ENCODE results near the gene L3MBTL4.

The L3MBTL4 gene

DNA sequence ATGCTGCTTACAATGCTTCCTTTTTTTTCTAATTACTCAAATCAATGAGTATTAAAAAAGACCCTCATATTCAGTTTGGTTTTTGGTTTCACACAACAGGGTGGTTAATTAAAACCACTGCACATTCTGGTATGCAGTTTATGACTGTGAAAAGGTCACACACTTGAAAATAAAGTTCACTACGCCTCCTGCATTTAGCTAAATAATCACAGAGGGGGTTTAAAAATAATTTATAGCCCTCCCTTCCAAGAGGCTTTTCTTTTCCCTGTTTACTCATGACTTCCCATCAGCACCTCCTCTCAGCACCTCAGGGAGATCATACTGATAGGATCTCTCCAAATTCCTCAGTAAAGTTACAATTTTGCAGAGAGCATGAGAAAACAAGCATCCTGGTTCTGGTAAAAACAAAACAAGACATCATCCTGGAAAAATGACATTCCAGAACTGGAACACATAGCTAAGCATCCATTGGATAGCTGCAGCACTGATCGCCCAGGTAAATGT is 389.9 kb downstream of the L3MBTL4 start:
- DNase-seq (ENCODE audit: low read depth): no peak

DNA sequence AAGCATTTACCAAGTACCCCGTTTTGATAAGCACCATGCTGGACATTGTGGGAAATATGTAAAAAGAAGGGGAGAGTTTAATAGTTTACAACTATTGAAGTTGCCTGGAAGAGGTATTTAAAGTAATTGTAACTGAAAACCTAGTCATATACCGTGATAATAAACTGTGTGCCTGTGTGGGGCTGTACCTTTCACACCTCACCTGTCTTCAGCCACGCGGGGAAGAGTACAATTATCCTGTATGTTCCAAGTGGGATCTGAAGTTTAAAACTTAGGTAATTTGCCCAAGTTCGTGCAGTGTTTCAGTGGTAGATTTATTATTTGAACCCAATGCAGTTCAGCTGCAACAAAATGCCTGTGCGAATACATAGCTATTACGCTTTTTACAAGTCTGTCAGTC is 391.2 kb downstream of the L3MBTL4 start:
- DNase-seq (ENCODE audit: low read depth): no peak

- DNase-seq (ENCODE audit: low read depth): no peak
Observed at GRCh38 chr18:6022845-6023244, 391.9 kb downstream of the L3MBTL4 start.

DNA sequence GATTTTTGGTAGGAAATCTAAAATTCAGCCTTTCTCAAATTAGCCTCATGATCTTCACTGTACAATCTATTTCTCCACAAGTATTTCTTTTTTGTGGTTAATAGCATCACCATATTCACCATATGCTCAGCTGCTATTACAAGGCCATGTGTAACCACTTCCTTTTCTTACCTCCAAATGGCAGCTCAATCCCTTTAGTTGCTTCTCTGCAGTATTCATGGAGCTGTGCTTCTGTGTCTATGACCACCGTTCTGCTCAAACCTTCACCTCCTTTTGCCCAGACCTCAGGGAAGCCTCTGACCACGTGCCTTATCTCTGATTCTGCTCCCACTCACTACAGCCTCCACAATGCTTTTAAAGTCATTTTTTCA is 392.7 kb downstream of the L3MBTL4 start:
- no peak for DNase-seq (ENCODE audit: low read depth)

GRCh38 chr18:6021306-6022073 is 393.2 kb downstream of the L3MBTL4 start:
- DNase-seq (ENCODE audit: low read depth): no peak

DNA sequence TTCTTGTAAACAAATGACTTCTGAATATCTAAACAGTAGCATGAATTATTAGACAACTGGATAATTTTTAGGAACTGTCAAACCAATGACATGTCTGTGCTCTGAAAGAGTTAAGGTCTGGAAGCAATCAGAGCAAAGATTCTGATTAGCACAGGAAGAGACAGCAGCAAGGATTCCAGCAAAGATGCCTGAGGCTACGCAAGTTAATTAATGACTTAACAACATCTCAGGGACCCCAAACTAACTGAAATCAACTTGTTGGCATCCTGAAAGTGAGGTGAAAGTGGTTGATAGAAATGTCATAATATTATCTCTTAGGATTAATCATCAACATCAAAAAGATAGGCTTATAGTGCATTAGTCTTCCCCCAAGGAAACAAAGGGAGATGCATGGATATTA is 396.0 kb downstream of the L3MBTL4 start:
- no peak for DNase-seq (ENCODE audit: low read depth)

GRCh38 chr18:6017171-6017570 is 397.5 kb downstream of the L3MBTL4 start:
- DNase-seq (ENCODE audit: low read depth): no peak

DNA sequence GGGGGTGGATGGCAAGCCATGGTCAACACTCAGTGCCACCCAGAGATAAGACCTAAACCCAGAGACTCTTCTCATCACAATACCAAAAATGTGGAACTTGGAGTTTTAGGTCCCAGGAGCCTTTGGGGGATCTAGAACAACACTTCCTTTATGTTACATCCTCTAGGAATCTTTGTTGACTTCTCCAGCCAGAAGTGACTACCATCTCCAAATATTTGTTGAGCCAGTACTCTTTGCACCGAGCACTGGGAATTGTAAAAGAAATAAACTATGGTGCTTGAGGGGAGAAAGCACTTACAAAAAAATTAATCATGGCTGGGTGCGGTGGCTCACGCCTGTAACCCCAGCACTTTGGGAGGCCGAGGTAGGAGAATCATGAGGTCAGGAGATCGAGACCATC is 399.3 kb downstream of the L3MBTL4 start:
- DNase-seq (ENCODE audit: low read depth): no peak

DNA sequence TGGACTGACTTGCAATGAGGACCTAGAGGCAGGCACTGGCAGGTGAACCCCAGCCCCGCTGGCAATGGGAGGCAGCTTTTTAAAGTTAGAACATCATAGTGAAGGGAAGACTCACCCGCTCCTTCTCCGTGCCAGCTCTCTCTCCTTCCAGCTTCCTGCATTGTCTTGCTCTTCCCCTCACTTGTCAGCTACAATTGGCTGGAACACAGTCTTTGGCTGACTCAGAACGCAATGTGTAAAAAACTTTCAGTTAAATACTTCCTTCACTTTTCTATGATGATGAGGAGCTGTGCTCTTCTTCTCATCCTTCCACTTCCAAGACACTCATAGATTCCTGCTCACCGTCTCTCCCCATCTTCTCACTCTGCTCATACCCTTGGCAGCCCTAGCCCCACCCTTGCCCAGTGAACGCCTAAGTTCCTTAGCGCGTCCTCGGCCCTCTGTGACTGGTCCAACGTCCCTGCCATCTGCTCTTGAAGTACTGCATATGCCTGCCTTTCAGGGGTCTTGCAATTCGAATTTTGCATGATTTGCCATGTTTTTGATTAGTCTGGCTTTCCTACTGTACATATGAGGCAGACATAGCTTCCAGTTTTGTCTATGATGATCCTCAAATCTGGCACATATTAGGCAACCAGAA is 401.4 kb downstream of the L3MBTL4 start:
- DNase-seq (ENCODE audit: low read depth): no peak

GRCh38 chr18:6010921-6011320 is 403.8 kb downstream of the L3MBTL4 start:
- no peak for DNase-seq (ENCODE audit: low read depth)

GRCh38 chr18:6010284-6010683 is 404.4 kb downstream of the L3MBTL4 start:
- no peak for DNase-seq (ENCODE audit: low read depth)

GRCh38 chr18:6009756-6010155 is 405.0 kb downstream of the L3MBTL4 start:
- no peak for DNase-seq (ENCODE audit: low read depth)

- no peak for DNase-seq (ENCODE audit: low read depth)
Observed at GRCh38 chr18:6004683-6005082, 410.0 kb downstream of the L3MBTL4 start.

DNA sequence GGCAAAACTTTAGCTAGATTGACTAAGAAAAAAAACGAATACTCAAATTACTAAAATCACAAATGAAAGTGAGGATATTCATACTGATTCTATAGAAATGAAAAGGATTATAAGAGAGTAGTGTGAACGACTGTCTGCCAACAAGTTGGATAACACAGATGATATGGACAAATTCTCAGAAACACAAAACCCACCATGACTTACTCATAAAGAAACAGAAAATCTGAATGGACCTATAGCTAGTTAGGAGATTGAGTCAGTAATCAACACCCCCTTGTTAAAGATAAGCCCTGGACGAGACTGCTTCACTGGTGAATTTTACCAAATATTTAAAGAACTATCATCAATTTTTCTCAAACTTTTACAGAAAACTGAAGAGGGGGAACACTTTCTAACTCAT is 410.6 kb downstream of the L3MBTL4 start:
- DNase-seq (ENCODE audit: low read depth): no peak

DNA sequence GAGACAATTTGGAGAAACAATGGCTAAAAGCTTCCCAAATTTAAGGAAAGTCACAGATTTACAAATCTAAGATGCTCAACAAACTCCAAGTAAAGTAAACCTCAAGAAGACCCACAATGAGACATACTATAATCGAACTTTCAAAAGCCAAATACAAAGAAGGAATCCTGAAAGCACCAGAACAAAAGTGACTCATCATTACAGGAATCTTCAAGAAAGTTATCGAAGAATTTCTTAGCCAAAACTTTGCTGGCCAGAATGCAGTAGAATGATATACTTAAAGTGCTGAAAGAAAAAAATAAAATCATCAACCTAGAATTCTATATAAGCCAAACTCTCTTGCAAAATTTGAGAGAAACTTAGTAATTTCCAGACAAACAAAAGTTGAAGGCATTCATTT is 412.8 kb downstream of the L3MBTL4 start:
- DNase-seq (ENCODE audit: low read depth): no peak

DNA sequence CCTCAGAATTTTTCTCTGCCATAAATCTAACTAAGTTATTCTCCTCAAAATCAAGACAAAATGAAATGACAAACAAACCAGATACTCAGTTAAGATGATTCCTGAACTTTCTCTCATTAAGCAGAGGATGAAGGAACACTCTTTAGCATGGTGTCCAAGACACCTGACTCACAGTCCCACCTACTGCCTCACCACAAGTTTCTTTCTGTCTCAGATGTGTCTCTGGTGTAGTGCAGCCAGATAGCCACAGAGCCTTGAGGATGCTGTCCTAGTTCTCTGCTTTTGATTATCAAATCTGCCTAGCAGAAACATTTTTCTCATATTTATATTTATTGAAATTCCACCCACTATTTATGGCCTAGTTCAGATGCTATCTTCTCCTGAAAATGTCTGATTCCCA is 415.8 kb downstream of the L3MBTL4 start:
- no peak for DNase-seq (ENCODE audit: low read depth)

- no peak for DNase-seq (ENCODE audit: low read depth)
Observed at GRCh38 chr18:5998166-5998881, 416.4 kb downstream of the L3MBTL4 start.

GRCh38 chr18:5997361-5997760 is 417.4 kb downstream of the L3MBTL4 start:
- DNase-seq (ENCODE audit: low read depth): no peak

GRCh38 chr18:5995626-5996025 is 419.1 kb downstream of the L3MBTL4 start:
- DNase-seq (ENCODE audit: low read depth): no peak

DNA sequence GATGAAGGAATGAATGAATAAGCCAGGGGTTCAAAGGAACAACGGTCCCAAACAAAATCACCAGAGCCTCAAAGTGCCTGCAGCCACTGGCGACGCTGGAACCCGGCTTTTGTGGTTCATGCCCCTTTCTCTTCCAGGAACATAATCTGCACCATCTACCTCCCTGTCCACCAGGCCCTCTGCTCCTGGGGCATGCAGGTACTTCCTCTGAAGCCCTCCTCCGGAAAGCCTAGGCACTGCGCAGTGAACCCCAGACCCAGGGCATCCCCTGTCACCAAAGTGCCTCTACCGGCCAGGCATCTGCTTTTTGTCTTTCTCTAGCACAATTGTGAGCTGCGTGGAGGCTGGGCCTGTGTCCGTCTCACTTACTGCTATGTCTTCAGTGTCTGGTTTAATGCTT is 420.8 kb downstream of the L3MBTL4 start:
- DNase-seq (ENCODE audit: low read depth): no peak

DNA sequence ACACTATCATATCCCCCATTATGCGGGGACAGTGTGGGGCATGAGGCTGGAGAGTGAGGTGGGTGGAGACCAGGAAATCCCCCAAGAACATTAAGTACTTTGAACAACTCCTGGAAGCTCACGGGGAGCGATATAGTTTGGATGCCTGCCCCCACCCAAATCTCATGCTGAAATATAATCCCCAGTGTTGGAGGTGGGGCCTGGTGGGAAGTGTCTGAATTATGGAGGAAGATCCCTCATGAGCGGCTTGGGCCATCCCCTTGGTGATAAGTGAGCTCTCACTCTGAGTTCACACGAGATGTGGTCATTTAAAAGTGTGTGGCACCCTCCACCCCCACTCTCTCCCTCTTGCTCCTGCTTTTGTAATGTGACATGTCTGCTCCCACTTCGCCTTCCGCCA is 422.3 kb downstream of the L3MBTL4 start:
- no peak for DNase-seq (ENCODE audit: low read depth)

DNA sequence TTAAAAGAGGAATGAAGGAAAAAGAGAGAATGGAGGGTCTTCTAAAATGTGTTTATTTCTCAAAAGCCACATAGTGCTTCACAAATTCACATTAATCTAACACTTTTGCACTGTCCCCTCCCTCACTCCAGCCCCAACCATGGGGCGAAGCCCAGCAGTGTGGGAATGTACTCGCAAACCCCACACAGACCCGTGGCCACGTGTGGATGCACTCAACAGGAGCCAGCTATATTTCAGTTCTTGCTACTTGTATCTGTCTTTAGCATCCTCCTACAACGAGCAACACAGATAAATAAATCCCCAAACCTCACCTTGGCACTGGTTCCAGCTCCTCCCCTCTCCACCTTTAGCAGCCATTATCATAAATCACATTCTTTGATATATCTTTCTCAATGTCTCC is 427.5 kb downstream of the L3MBTL4 start:
- DNase-seq (ENCODE audit: low read depth): no peak

- DNase-seq (ENCODE audit: low read depth): no peak
Observed at GRCh38 chr18:5986257-5986931, 428.3 kb downstream of the L3MBTL4 start.

Data from T-helper 22 cell (primary cell).